Measurements from ENCODE around the gene TTC31.
A peak's percentile ranks its signal among the peaks of the same experiment; 100 is the strongest.

The TTC31 gene

GRCh38 chr2:74499940-74500577, 17.2 kb downstream of the TTC31 start:
- Histone ChIP-seq H3K4me1 (ENCODE audit: control extremely low read depth in 1 of 4, control insufficient read depth in 4 of 4, insufficient read depth in 4 of 4, low read length in 3 of 4) (peaks cover 4 to 47% (median 45%) of the 10 kb centered on the region in 4 experiments), H3K4me3 (ENCODE audit: control insufficient read depth in 1 of 7, extremely low read depth in 1 of 7, insufficient read depth in 4 of 7, low read depth in 2 of 7, low read length in 6 of 7) (peak overlapping the region in 3 of 7 experiments; percentile 56 to 73 (median 70)), H3K36me3 (ENCODE audit: control insufficient read depth in 4 of 4, insufficient read depth in 4 of 4, low read length in 3 of 4) (peaks cover 0 to 6% (median 2%) of the 10 kb centered on the region in 4 experiments), H3K27ac (ENCODE audit: insufficient read depth in 1 of 2, low read depth in 1 of 2, low read length in 2 of 2, poor library complexity in 1 of 2, severe bottlenecking in 2 of 2) (no peak overlapping the region), H3K9me3 (ENCODE audit: control extremely low read depth in 1 of 5, control insufficient read depth in 4 of 5, insufficient read depth in 2 of 5, low read depth in 1 of 5, low read length in 4 of 5) (no peaks in the 10 kb centered on the region), H3K27me3 (replicated peaks in 2 of 5; ENCODE audit: control insufficient read depth in 4 of 5, insufficient read depth in 5 of 5, low read length in 4 of 5) (peaks cover 0 to 88% (median 56%) of the 10 kb centered on the region in 5 experiments)
- DNase-seq: no peak
- POLR2A ChIA-PET: no interaction called here
- WGBS (ENCODE audit: insufficient coverage): 69% methylated on average over 12 of the region's 15 CpGs
- CTCF ChIA-PET: interaction anchor here (1.3 to 12.7 kb wide), 8 partner anchors 9 to 88 kb away, joined by 3 to 143 read pairs (median 9); partner anchors contain the start of genes AUP1, CCDC142, DQX1 and HTRA2

- ChIA-PET CTCF (interaction anchor here (0.7 to 12.7 kb wide), 10 partner anchors 9 to 87 kb away, joined by 3 to 143 read pairs (median 6); partner anchors contain the start of genes AUP1, CCDC142, DQX1 and HTRA2), POLR2A (no interaction called here)
- H3K9me3 ChIP-seq (ENCODE audit: control extremely low read depth in 1 of 5, control insufficient read depth in 4 of 5, insufficient read depth in 2 of 5, low read depth in 1 of 5, low read length in 4 of 5): no peaks in the 10 kb centered on the region
- H3K27me3 ChIP-seq (replicated peaks in 2 of 5; ENCODE audit: control insufficient read depth in 4 of 5, insufficient read depth in 5 of 5, low read length in 4 of 5): peaks cover 0 to 92% (median 54%) of the 10 kb centered on the region in 5 experiments
- peaks cover 0 to 11% (median 5%) of the 10 kb centered on the region in 4 experiments for H3K36me3 ChIP-seq (ENCODE audit: control insufficient read depth in 4 of 4, insufficient read depth in 4 of 4, low read length in 3 of 4)
- no peak for DNase-seq
- no peak overlapping the region for H3K27ac ChIP-seq (ENCODE audit: insufficient read depth in 1 of 2, low read depth in 1 of 2, low read length in 2 of 2, poor library complexity in 1 of 2, severe bottlenecking in 2 of 2)
- peaks cover 4 to 52% (median 45%) of the 10 kb centered on the region in 4 experiments for H3K4me1 ChIP-seq (ENCODE audit: control extremely low read depth in 1 of 4, control insufficient read depth in 4 of 4, insufficient read depth in 4 of 4, low read length in 3 of 4)
- H3K4me3 ChIP-seq (ENCODE audit: control insufficient read depth in 1 of 7, extremely low read depth in 1 of 7, insufficient read depth in 4 of 7, low read depth in 2 of 7, low read length in 6 of 7): no peak overlapping the region
Measured at GRCh38 chr2:74500578-74500946, 17.7 kb downstream of the TTC31 start.

GRCh38 chr2:74501335-74502071, 18.6 kb downstream of the TTC31 start:
- DNase-seq: no peak
- Histone ChIP-seq H3K4me3 (ENCODE audit: control insufficient read depth in 1 of 7, extremely low read depth in 1 of 7, insufficient read depth in 4 of 7, low read depth in 2 of 7, low read length in 6 of 7) (no peak overlapping the region), H3K27ac (ENCODE audit: insufficient read depth in 1 of 2, low read depth in 1 of 2, low read length in 2 of 2, poor library complexity in 1 of 2, severe bottlenecking in 2 of 2) (no peak overlapping the region), H3K4me1 (ENCODE audit: control extremely low read depth in 1 of 4, control insufficient read depth in 4 of 4, insufficient read depth in 4 of 4, low read length in 3 of 4) (peaks cover 4 to 61% (median 47%) of the 10 kb centered on the region in 4 experiments), H3K36me3 (ENCODE audit: control insufficient read depth in 4 of 4, insufficient read depth in 4 of 4, low read length in 3 of 4) (peaks cover 0 to 16% (median 10%) of the 10 kb centered on the region in 4 experiments), H3K9me3 (ENCODE audit: control extremely low read depth in 1 of 5, control insufficient read depth in 4 of 5, insufficient read depth in 2 of 5, low read depth in 1 of 5, low read length in 4 of 5) (no peaks in the 10 kb centered on the region), H3K27me3 (replicated peaks in 2 of 5; ENCODE audit: control insufficient read depth in 4 of 5, insufficient read depth in 5 of 5, low read length in 4 of 5) (peaks cover 0 to 87% (median 50%) of the 10 kb centered on the region in 5 experiments)
- CTCF ChIA-PET: interaction anchor here (1.3 to 12.7 kb wide), 9 partner anchors 10 to 86 kb away, joined by 3 to 143 read pairs (median 6); partner anchors contain the start of genes AUP1, CCDC142, DQX1 and HTRA2
- POLR2A ChIA-PET: no interaction called here
- WGBS (ENCODE audit: insufficient coverage): 82% methylated on average over 14 of the region's 18 CpGs

- ChIA-PET CTCF (interaction anchor here (1.5 to 12.7 kb wide), 6 partner anchors 11 to 85 kb away, joined by 4 to 143 read pairs (median 16); partner anchors contain the start of genes AUP1, DQX1 and HTRA2), POLR2A (no interaction called here)
Measured at GRCh38 chr2:74502147-74502719, 19.4 kb downstream of the TTC31 start.

GRCh38 chr2:74502720-74503505, 20.0 kb downstream of the TTC31 start:
- DNase-seq: peak; percentile 45 to 73 (median 62)
- H3K27me3 ChIP-seq (replicated peaks in 2 of 5; ENCODE audit: control insufficient read depth in 4 of 5, insufficient read depth in 5 of 5, low read length in 4 of 5): peaks cover 0 to 73% (median 41%) of the 10 kb centered on the region in 5 experiments
- peak overlapping the region in 1 of 2 experiments; percentile 54 for H3K27ac ChIP-seq (ENCODE audit: insufficient read depth in 1 of 2, low read depth in 1 of 2, low read length in 2 of 2, poor library complexity in 1 of 2, severe bottlenecking in 2 of 2)
- 1% methylated on average over 60 of the region's 67 CpGs for WGBS (ENCODE audit: insufficient coverage)
- H3K9me3 ChIP-seq (ENCODE audit: control extremely low read depth in 1 of 5, control insufficient read depth in 4 of 5, insufficient read depth in 2 of 5, low read depth in 1 of 5, low read length in 4 of 5): no peaks in the 10 kb centered on the region
- ChIA-PET CTCF (interaction anchor here (0.7 to 12.7 kb wide), 11 partner anchors 10 to 84 kb away, joined by 3 to 143 read pairs (median 6); partner anchors contain the start of genes AUP1, CCDC142, DQX1 and HTRA2), POLR2A (interaction anchor here (0.6 kb wide), 1 partner anchor 29 kb away, joined by 3 read pairs; no protein-coding TSS in a partner anchor)
- H3K4me3 ChIP-seq (ENCODE audit: control insufficient read depth in 1 of 7, extremely low read depth in 1 of 7, insufficient read depth in 4 of 7, low read depth in 2 of 7, low read length in 6 of 7): peak overlapping the region; percentile 20 to 79 (median 62)
- peaks cover 4 to 67% (median 53%) of the 10 kb centered on the region in 4 experiments for H3K4me1 ChIP-seq (ENCODE audit: control extremely low read depth in 1 of 4, control insufficient read depth in 4 of 4, insufficient read depth in 4 of 4, low read length in 3 of 4)
- peaks cover 0 to 16% (median 8%) of the 10 kb centered on the region in 4 experiments for H3K36me3 ChIP-seq (ENCODE audit: control insufficient read depth in 4 of 4, insufficient read depth in 4 of 4, low read length in 3 of 4)

More at GRCh38 chr2:74502147-74502719, 19.4 kb downstream of the TTC31 start:
- DNase-seq: peak in 1 of 3 donors; percentile 33
- Histone ChIP-seq H3K27ac (ENCODE audit: insufficient read depth in 1 of 2, low read depth in 1 of 2, low read length in 2 of 2, poor library complexity in 1 of 2, severe bottlenecking in 2 of 2) (peak overlapping the region in 1 of 2 experiments; percentile 54), H3K4me3 (ENCODE audit: control insufficient read depth in 1 of 7, extremely low read depth in 1 of 7, insufficient read depth in 4 of 7, low read depth in 2 of 7, low read length in 6 of 7) (peak overlapping the region in 6 of 7 experiments; percentile 20 to 79 (median 66)), H3K9me3 (ENCODE audit: control extremely low read depth in 1 of 5, control insufficient read depth in 4 of 5, insufficient read depth in 2 of 5, low read depth in 1 of 5, low read length in 4 of 5) (no peaks in the 10 kb centered on the region), H3K36me3 (ENCODE audit: control insufficient read depth in 4 of 4, insufficient read depth in 4 of 4, low read length in 3 of 4) (peaks cover 0 to 16% (median 8%) of the 10 kb centered on the region in 4 experiments), H3K27me3 (replicated peaks in 2 of 5; ENCODE audit: control insufficient read depth in 4 of 5, insufficient read depth in 5 of 5, low read length in 4 of 5) (peaks cover 0 to 80% (median 46%) of the 10 kb centered on the region in 5 experiments), H3K4me1 (ENCODE audit: control extremely low read depth in 1 of 4, control insufficient read depth in 4 of 4, insufficient read depth in 4 of 4, low read length in 3 of 4) (peaks cover 4 to 67% (median 54%) of the 10 kb centered on the region in 4 experiments)
- WGBS (ENCODE audit: insufficient coverage): 9% methylated on average over 19 of the region's 32 CpGs

All from common myeloid progenitor, CD34-positive (primary cell).